Neural progenitor cell (in vitro differentiated cells): ENCODE data around the gene SDF4. TPM values are rescaled to one million over a fixed set of nuclear protein-coding genes. Genes with fewer than 3 reads are reported as not detected.

Source experiments
- DNase-seq: peaks from one replicate; pipeline ENCODE4 v3.0.0-alpha.2; 2016; ENCODE audit warnings: low spot score
- H2AFZ ChIP-seq: fragments of 200-600 bp; sonication (generic); replicated peaks from 2 replicates; pipeline ENCODE4 v1.6.1; 2016; ENCODE audit warnings: antibody characterized with exemption
- H3F3A ChIP-seq: fragments of 200-600 bp; sonication (generic); 2 replicates; pipeline ENCODE4 v1.6.1; 2016; ENCODE audit warnings: antibody characterized with exemption, low read depth
- H3K27ac ChIP-seq: fragments of 200-600 bp; sonication (generic); 2 replicates; pipeline ENCODE4 v1.5.1; 2016; ENCODE audit warnings: mild to moderate bottlenecking
- H3K27me3 ChIP-seq: fragments of 200-600 bp; sonication (generic); 2 replicates; pipeline ENCODE4 v1.6.1; 2016; ENCODE audit warnings: mild to moderate bottlenecking, moderate library complexity
- H3K36me3 ChIP-seq: fragments of 200-600 bp; sonication (generic); 2 replicates; pipeline ENCODE4 v1.5.1; 2016
- H3K4me1 ChIP-seq: fragments of 200-600 bp; sonication (generic); 2 replicates; pipeline ENCODE4 v1.6.1; 2016; ENCODE audit warnings: mixed run types
- H3K4me2 ChIP-seq: fragments of 200-600 bp; sonication (generic); 2 replicates; pipeline ENCODE4 v1.6.1; 2016
- H3K4me3 ChIP-seq: fragments of 200-600 bp; sonication (generic); 2 replicates; pipeline ENCODE4 v1.5.1; 2016
- H3K79me2 ChIP-seq: fragments of 200-600 bp; sonication (generic); 2 replicates; pipeline ENCODE4 v1.6.1; 2016; ENCODE audit warnings: low read depth
- H3K9ac ChIP-seq: fragments of 200-600 bp; sonication (generic); 2 replicates; pipeline ENCODE4 v1.6.1; 2016
- H3K9me3 ChIP-seq: fragments of 200-600 bp; sonication (generic); 2 replicates; pipeline ENCODE4 v1.5.1; 2016; ENCODE audit warnings: low read depth
- H4K20me1 ChIP-seq: fragments of 200-600 bp; sonication (generic); 2 replicates; pipeline ENCODE4 v1.6.1; 2016; ENCODE audit warnings: low read depth
- H3K27ac Mint-ChIP-seq: 3 replicates; pipeline ENCODE4 v1.8.0; 2021; ENCODE audit warnings: mixed read lengths
- H3K27me3 Mint-ChIP-seq: 2 replicates; pipeline ENCODE4 v1.8.0; 2022; ENCODE audit warnings: low read depth, mild to moderate bottlenecking, inconsistent platforms, moderate library complexity, mixed read lengths; ENCODE audit not compliant: insufficient read depth
- H3K36me3 Mint-ChIP-seq: 3 replicates; pipeline ENCODE4 v1.8.0; 2021; ENCODE audit warnings: mixed read lengths
- H3K4me1 Mint-ChIP-seq: 3 replicates; pipeline ENCODE4 v1.8.0; 2021; ENCODE audit warnings: mixed read lengths
- H3K4me3 Mint-ChIP-seq: 3 replicates; pipeline ENCODE4 v1.8.0; 2021; ENCODE audit warnings: mild to moderate bottlenecking, moderate library complexity, mixed read lengths
- H3K9me3 Mint-ChIP-seq: 3 replicates; pipeline ENCODE4 v1.8.0; 2020; ENCODE audit warnings: mixed read lengths
- CTCF ChIP-seq: fragments of 200-600 bp; sonication (generic); IDR thresholded peaks from 2 replicates; pipeline ENCODE4 v1.5.1; 2017; ENCODE audit warnings: antibody characterized with exemption, mild to moderate bottlenecking
- EZH2 ChIP-seq: fragments of 200-600 bp; sonication (generic); IDR thresholded peaks from 2 replicates; pipeline ENCODE4 v1.6.1; 2017; ENCODE audit warnings: antibody characterized with exemption, mild to moderate bottlenecking, moderate library complexity
- EZH2phosphoT487 ChIP-seq: fragments of 200-600 bp; sonication (generic); IDR thresholded peaks from 2 replicates; pipeline ENCODE4 v1.6.1; 2017; ENCODE audit warnings: antibody characterized with exemption
- total RNA-seq: library from RNA; depleted of rRNA; stranded (reverse); fragments of >200 nt; gene quantifications from 2 replicates; pipeline ENCODE4 v1.2.3, GENCODE V29; 2015; ENCODE audit warnings: low replicate concordance

Gene SDF4
- total RNA-seq, 1 donor from 2014 or later, result 16.6 TPM

GRCh38 chr1:1204998-1205768 is 26.6 kb downstream of the SDF4 start:
- no peak overlapping the region for H3K4me2 ChIP-seq
- H3K36me3 ChIP-seq, result no peaks in the 10 kb centered on the region
- no peaks in the 10 kb centered on the region for H3K79me2 ChIP-seq
- no peak for DNase-seq
- Mint-ChIP-seq H3K4me1 (peaks cover 3% of the 10 kb centered on the region), H3K27ac (no peak overlapping the region), H3K4me3 (no peak overlapping the region), H3K36me3 (no peaks in the 10 kb centered on the region), H3K27me3 (peaks cover 9% of the 10 kb centered on the region), H3K9me3 (no peaks in the 10 kb centered on the region)
- TF ChIP-seq EZH2, result no peak
- no peak for TF ChIP-seq EZH2phosphoT487
- H3K9ac ChIP-seq, result no peak overlapping the region
- no peak overlapping the region for H3K27ac ChIP-seq
- H3K4me1 ChIP-seq, result peaks cover 3% of the 10 kb centered on the region
- no peak overlapping the region for H3K4me3 ChIP-seq
- no peak overlapping the region for H2AFZ ChIP-seq
- no peaks in the 10 kb centered on the region for H4K20me1 ChIP-seq
- no peaks in the 10 kb centered on the region for H3K9me3 ChIP-seq
- H3F3A ChIP-seq, result peaks cover 6% of the 10 kb centered on the region
- H3K27me3 ChIP-seq, result peaks cover 70% of the 10 kb centered on the region

- H3K36me3 Mint-ChIP-seq, result no peaks in the 10 kb centered on the region
- H3K4me1 Mint-ChIP-seq, result peaks cover 6% of the 10 kb centered on the region
- Histone ChIP-seq H3K36me3 (no peaks in the 10 kb centered on the region), H3F3A (peaks cover 7% of the 10 kb centered on the region), H3K9ac (no peak overlapping the region), H3K4me3 (no peak overlapping the region), H2AFZ (no peak overlapping the region), H3K9me3 (no peaks in the 10 kb centered on the region), H4K20me1 (no peaks in the 10 kb centered on the region), H3K79me2 (no peaks in the 10 kb centered on the region), H3K27me3 (peaks cover 77% of the 10 kb centered on the region), H3K4me2 (no peak overlapping the region), H3K27ac (no peak overlapping the region), H3K4me1 (peaks cover 3% of the 10 kb centered on the region)
- H3K27me3 Mint-ChIP-seq, result peaks cover 9% of the 10 kb centered on the region
- no peaks in the 10 kb centered on the region for H3K9me3 Mint-ChIP-seq
- H3K4me3 Mint-ChIP-seq, result no peak overlapping the region
- H3K27ac Mint-ChIP-seq, result no peak overlapping the region
- TF ChIP-seq EZH2phosphoT487 (no peak), EZH2 (no peak), CTCF (no peak)
- no peak for DNase-seq
Measured at GRCh38 chr1:1204425-1204920, 27.3 kb downstream of the SDF4 start.

- Histone ChIP-seq H3K9me3 (no peaks in the 10 kb centered on the region), H3K36me3 (no peaks in the 10 kb centered on the region), H3K4me3 (no peak overlapping the region), H2AFZ (no peak overlapping the region), H3K27ac (no peak overlapping the region), H3K4me2 (no peak overlapping the region), H3F3A (peaks cover 7% of the 10 kb centered on the region), H3K27me3 (peaks cover 79% of the 10 kb centered on the region), H4K20me1 (no peaks in the 10 kb centered on the region), H3K9ac (no peak overlapping the region), H3K4me1 (peaks cover 3% of the 10 kb centered on the region), H3K79me2 (no peaks in the 10 kb centered on the region)
- Mint-ChIP-seq H3K9me3 (no peaks in the 10 kb centered on the region), H3K27ac (no peak overlapping the region), H3K36me3 (no peaks in the 10 kb centered on the region), H3K27me3 (peaks cover 9% of the 10 kb centered on the region), H3K4me3 (no peak overlapping the region), H3K4me1 (peaks cover 6% of the 10 kb centered on the region)
- no peak for DNase-seq
- no peak for TF ChIP-seq EZH2
- TF ChIP-seq CTCF, result no peak
- TF ChIP-seq EZH2phosphoT487, result no peak
Measured at GRCh38 chr1:1203561-1204424, 28.0 kb downstream of the SDF4 start.
